Small intestine (tissue), 7 donors: ENCODE measurements around the gene TMPRSS11B. TPM values are rescaled to one million over a fixed set of nuclear protein-coding genes. Genes with fewer than 3 reads are reported as not detected.
"Not testable (repeated sequence)": the region's sequence is repeated elsewhere in the genome, so short reads cannot be mapped to it uniquely, and the experiment has no call there.

ENCODE experiments used
- DNase-seq, 2 donors: peaks; one replicate each; pipeline versions ENCODE4 v3.0.0 to v3.0.0-alpha.2; 2013
- FAIRE-seq: peaks from 2 replicates; lab custom pipeline; 2012; peaks lifted over from hg19 to GRCh38; lab: Jason Lieb, UNC
- H3K27ac ChIP-seq, 3 donors: one replicate each; pipeline ENCODE4 v1.5.1; 2013; ENCODE audit warnings: low read length in 2 of 3, mild to moderate bottlenecking in 2 of 3, control low read depth in 1 of 3, inconsistent platforms in 1 of 3, low read depth in 1 of 3, moderate library complexity in 1 of 3
- H3K27me3 ChIP-seq, 3 donors: one replicate each; pipeline ENCODE4 v1.6.1; 2013; ENCODE audit warnings: low read length in 3 of 3, inconsistent platforms in 1 of 3; ENCODE audit not compliant: control insufficient read depth in 3 of 3, insufficient read depth in 3 of 3
- H3K36me3 ChIP-seq, 3 donors: one replicate each; pipeline ENCODE4 v1.6.1; 2013; ENCODE audit warnings: low read length in 3 of 3, inconsistent platforms in 1 of 3, low read depth in 1 of 3, mild to moderate bottlenecking in 1 of 3, moderate library complexity in 1 of 3; ENCODE audit not compliant: control insufficient read depth in 3 of 3, insufficient read depth in 2 of 3
- H3K4me1 ChIP-seq, 3 donors: one replicate each; pipeline ENCODE4 v1.6.1; 2013; ENCODE audit warnings: low read length in 2 of 3, inconsistent platforms in 1 of 3, low read depth in 1 of 3, mild to moderate bottlenecking in 1 of 3, moderate library complexity in 1 of 3; ENCODE audit not compliant: control insufficient read depth in 3 of 3, insufficient read depth in 2 of 3
- H3K4me3 ChIP-seq, 3 donors: one replicate each; pipeline ENCODE4 v1.5.1; 2013; ENCODE audit warnings: low read length in 3 of 3, control low read depth in 1 of 3, inconsistent platforms in 1 of 3, low read depth in 1 of 3, mild to moderate bottlenecking in 1 of 3, moderate library complexity in 1 of 3
- H3K9me3 ChIP-seq, 2 donors: one replicate each; pipeline ENCODE4 v1.6.1; 2013; ENCODE audit warnings: low read depth in 1 of 2, low read length in 1 of 2; ENCODE audit not compliant: control insufficient read depth in 2 of 2, insufficient read depth in 1 of 2
- WGBS, 3 donors: extraction: QIAGEN DNeasy Blood & Tissue Kit; methylation state at CpG; one replicate each; pipeline ENCODE4 v1.1.7; 2013; 5-methylcytosine and 5-hydroxymethylcytosine counted together
- polyA plus RNA-seq, 4 donors: library from polyadenylated mRNA; stranded (reverse) in 3 of 4; unstranded in 1 of 4; fragments of 200-250 nt in 3 of 4; fragments of 120-200 nt in 1 of 4; gene quantifications; one replicate each; pipeline versions ENCODE4 v1.2.1 to v1.2.3, GENCODE V29; 2013
- donor health status: healthy with polysubstance abuse.
- donor health status: control.
- donor health status: control.
- donor health status: Bipolar disorder and iron deficiency.
- donor health status: healthy.

TMPRSS11B gene
- polyA plus RNA-seq, 4 donors: 0.12 to 0.27 TPM; not detected in 2

DNA sequence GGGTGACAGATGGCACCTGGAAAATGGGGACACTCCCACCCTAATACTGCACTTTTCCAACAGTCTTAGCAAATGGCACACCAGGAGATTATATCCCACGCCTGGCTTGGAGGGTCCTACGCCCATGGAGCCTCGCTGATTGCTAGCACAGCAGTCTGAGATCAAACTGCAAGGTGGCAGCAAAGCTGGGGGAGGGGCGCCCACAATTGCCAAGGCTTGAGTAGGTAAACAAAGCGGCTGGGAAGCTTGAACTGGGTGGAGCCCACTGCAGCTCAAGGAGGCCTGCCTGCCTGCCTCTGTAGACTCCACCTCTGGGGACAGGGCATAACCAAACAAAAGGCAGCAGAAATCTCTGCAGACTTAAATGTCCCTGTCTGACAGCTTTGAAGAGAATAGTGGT is 51.2 kb downstream of the TMPRSS11B start:
- H3K4me3 ChIP-seq, H3K4me1 ChIP-seq, H3K36me3 ChIP-seq, H3K27me3 ChIP-seq, DNase-seq, H3K9me3 ChIP-seq, H3K27ac ChIP-seq, FAIRE-seq: not testable (repeated sequence)
- 79 to 88% (median 83%) methylated on average over 5 of the region's 5 CpGs for WGBS, 3 donors

DNA sequence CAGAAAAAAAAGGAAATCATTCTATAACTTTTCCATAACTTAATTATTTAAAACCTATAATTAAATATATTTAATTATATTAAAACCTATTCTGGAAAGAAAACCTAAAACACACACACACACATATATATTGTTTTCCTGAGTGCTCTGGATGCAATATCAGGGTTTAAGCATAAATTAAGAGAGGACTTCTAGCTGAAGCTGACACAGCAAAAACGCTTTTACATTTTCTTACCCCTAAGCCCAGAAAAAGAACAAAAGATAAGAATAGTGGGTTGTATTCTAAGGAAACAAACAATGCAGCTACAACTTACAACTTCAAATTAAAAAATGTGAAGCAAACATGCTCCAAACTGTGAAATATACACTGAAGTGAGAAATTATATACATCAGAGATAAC is 52.3 kb downstream of the TMPRSS11B start:
- DNase-seq (no peak), FAIRE-seq (no peak)
- Histone ChIP-seq H3K27ac (no peak overlapping the region), H3K27me3 (no peaks in the 10 kb centered on the region), H3K4me3 (no peak overlapping the region), H3K4me1 (no peaks in the 10 kb centered on the region), H3K9me3 (peaks cover 0 to 4% of the 10 kb centered on the region in 2 donors), H3K36me3 (no peaks in the 10 kb centered on the region)
- 80 to 89% (median 87%) methylated on average over 1 of the region's 1 CpG for WGBS, 3 donors

DNA sequence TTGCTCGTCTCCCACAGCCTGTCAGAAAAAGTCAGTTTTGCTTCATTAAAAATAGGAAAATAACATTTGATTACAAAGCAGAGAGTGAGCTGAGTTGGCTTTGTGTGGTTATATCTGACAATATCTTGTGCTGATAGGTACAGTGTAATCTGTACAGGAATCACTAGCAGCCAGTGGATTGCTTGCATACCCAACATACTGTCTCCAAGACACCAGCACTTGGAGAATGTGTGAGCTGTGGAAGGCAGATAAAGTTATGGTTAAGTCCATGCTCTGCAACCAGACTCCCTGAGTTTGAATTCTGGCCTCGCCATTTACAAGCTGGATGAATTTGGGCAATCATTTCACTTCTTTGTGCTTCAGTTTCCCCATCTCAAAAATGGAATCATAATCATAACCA is 58.3 kb downstream of the TMPRSS11B start:
- DNase-seq (no peak), FAIRE-seq (no peak)
- H3K9me3 ChIP-seq: no peaks in the 10 kb centered on the region
- WGBS, 3 donors: 73 to 79% (median 76%) methylated on average over 2 of the region's 2 CpGs
- no peaks in the 10 kb centered on the region for H3K36me3 ChIP-seq
- H3K4me3 ChIP-seq: no peak overlapping the region
- no peaks in the 10 kb centered on the region for H3K4me1 ChIP-seq
- no peak overlapping the region for H3K27ac ChIP-seq
- no peaks in the 10 kb centered on the region for H3K27me3 ChIP-seq

DNA sequence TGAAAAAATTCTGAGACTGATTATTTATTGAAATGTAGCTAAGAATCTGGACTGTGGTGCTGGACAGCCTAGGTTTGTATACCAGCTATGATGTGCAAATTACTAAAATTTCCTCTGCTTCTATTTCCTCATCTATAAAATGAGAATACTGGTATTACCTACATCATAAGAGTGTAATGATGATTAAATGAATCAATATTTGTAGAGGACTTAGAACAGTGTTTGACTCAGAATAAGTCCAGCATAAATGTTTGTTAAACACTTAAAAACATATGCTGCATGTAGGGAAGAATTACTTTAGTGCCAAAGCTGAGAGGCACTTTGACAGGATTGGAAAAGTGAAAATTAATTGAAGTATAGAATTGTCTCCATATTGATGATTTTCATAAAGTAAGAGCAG is 60.6 kb downstream of the TMPRSS11B start:
- no peak for FAIRE-seq
- H3K36me3 ChIP-seq: no peaks in the 10 kb centered on the region
- no peak for DNase-seq
- H3K4me1 ChIP-seq: no peaks in the 10 kb centered on the region
- no peaks in the 10 kb centered on the region for H3K27me3 ChIP-seq
- H3K27ac ChIP-seq: no peak overlapping the region
- H3K4me3 ChIP-seq: no peak overlapping the region
- H3K9me3 ChIP-seq: no peaks in the 10 kb centered on the region

DNA sequence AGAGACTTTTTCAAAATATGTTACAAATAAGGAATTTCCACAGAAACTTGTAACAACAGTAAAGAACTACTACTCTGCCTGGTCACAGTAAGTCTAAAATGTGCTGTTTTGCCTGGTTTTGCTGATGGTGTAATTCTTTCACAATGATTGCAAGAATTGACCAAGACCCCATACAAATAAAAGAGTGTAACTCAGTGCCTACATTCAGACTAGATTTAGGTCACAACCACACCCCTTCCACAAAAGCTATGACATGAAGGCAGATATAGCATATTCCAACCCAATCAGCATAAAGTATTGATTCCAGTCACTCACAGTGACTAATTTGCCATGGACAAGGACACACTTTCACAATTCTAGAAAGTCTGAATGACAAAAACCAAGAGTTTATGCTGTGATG is 62.1 kb downstream of the TMPRSS11B start:
- no peak for FAIRE-seq
- H3K27ac ChIP-seq: no peak overlapping the region
- no peak for DNase-seq
- no peaks in the 10 kb centered on the region for H3K27me3 ChIP-seq
- H3K4me1 ChIP-seq: no peaks in the 10 kb centered on the region
- no peak overlapping the region for H3K4me3 ChIP-seq
- no peaks in the 10 kb centered on the region for H3K9me3 ChIP-seq
- H3K36me3 ChIP-seq: no peaks in the 10 kb centered on the region

DNA sequence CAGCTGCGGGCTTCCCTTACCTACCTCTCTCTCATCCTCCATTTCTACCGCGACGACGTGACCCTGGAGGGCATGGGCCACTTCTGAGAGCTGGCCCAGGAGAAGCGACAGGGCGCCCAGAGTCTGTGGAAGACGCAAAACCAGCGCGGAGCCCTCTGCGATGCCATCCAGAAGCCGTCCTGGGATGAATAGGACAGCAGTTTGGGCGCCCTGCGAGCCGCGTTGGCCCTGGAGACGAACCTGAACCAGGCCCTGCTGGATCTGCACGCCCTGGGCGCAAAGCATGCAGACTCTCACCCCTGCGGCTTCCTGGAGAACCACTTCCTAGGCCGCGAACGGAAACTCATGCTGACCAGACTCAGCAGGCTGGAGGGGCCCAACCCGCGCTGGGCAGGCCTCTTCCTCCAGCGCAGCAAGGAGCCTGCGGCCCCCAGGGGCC is 63.1 kb downstream of the TMPRSS11B start:
- DNase-seq: no peak
- WGBS, 3 donors: 93 to 94% (median 93%) methylated on average over 27 of the region's 27 CpGs

DNA sequence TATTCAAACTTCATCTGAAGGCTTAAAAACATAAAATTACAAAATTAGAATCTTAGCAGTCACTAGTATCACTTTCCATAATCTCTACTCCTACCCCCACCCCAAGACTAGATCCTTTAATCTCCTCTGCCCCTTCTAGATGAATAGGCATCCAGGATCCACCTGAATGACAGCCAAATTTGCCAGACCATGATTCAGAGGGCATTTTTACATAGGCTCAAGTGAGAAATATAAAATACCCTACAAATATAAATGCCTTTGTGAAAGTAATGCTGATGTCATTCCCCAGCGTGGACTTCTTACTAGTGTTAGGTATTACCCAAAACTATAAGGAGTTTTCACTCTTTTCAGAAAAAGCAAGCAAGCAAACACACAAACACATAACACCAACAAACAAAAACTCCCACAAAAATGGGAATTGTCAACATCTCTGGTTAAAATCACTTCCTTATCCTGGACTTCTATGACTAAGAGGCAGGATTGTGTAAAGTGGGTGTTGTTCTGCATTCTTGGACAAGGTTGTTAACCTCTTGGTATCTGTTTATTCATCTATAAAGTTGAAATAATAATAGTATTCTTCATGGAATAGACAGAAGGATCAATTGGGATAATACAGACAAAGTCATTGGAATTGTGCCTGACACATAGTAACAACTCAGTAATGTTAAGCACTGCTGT is 64.5 kb downstream of the TMPRSS11B start:
- H3K4me3 ChIP-seq: no peak overlapping the region
- H3K27ac ChIP-seq: no peak overlapping the region
- H3K36me3 ChIP-seq: no peaks in the 10 kb centered on the region
- FAIRE-seq (no peak), DNase-seq (no peak)
- H3K4me1 ChIP-seq: no peaks in the 10 kb centered on the region
- no peaks in the 10 kb centered on the region for H3K27me3 ChIP-seq
- WGBS, 3 donors: 59 to 84% (median 69%) methylated on average over 1 of the region's 1 CpG
- no peaks in the 10 kb centered on the region for H3K9me3 ChIP-seq

More for the DNA sequence above, 63.1 kb downstream of the TMPRSS11B start:
- Histone ChIP-seq H3K4me3 (no peak overlapping the region), H3K27ac (no peak overlapping the region), H3K36me3 (no peaks in the 10 kb centered on the region), H3K9me3 (no peaks in the 10 kb centered on the region), H3K4me1 (no peaks in the 10 kb centered on the region), H3K27me3 (no peaks in the 10 kb centered on the region)
- FAIRE-seq: no peak

DNA sequence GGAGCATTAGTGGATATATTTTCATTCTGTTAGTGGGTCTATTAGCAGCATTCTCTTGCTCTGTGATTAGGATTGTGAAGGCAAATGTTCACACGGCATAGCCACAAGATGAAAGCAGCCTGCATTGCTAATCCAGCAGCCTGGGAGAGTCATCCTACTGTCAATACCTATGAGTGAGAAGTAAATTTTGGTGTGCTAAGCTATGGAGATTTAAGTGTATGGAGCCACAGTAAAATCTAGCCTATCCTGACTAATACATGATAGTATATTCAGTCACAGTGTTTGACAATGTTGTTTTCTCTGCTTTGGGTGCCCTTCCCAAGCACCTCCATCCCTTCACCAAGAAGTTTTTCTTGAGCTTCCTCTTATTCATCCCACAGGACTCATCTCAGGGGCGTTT is 68.6 kb downstream of the TMPRSS11B start:
- FAIRE-seq: no peak
- Histone ChIP-seq H3K9me3 (peaks cover 0 to 11% of the 10 kb centered on the region in 2 donors), H3K27ac (no peak overlapping the region), H3K36me3 (no peaks in the 10 kb centered on the region), H3K4me1 (no peaks in the 10 kb centered on the region), H3K4me3 (no peak overlapping the region), H3K27me3 (no peaks in the 10 kb centered on the region)
- WGBS, 3 donors: 40 to 43% (median 41%) methylated on average over 2 of the region's 2 CpGs
- DNase-seq: no peak
